Stimulated activated naive B cell treated with anti-CD40 and anti-IgM and Interleukin-4, amounts not matched to agents 10 μg/mL and 1 μg/mL and 100 μg/mL, for 72 hours (primary cell): ENCODE results near the gene RRAGC.
"Not testable (repeated sequence)": the region's sequence is repeated elsewhere in the genome, so short reads cannot be mapped to it uniquely, and the experiment has no call there.

ENCODE experiments used
- ATAC-seq, 2 donors: fragments of 150-1000 bp; cut with Tn5 transposase; replicated peaks; 2 replicates each; pipeline ENCODE4 v1.10.0; 2021; ENCODE audit warnings: moderate library complexity in 1 of 2
- DNase-seq: peaks from one replicate; pipeline ENCODE4 v3.0.0; 2021
- H3K27ac Mint-ChIP-seq: one replicate; pipeline ENCODE4 v1.8.0; 2022; ENCODE audit warnings: mild to moderate bottlenecking, mixed read lengths
- H3K27me3 Mint-ChIP-seq, 2 donors: one replicate each; pipeline ENCODE4 v1.8.0; 2022; ENCODE audit warnings: mixed read lengths in 2 of 2
- H3K36me3 Mint-ChIP-seq, 2 donors: one replicate each; pipeline ENCODE4 v1.8.0; 2022; ENCODE audit warnings: mixed read lengths in 2 of 2, mild to moderate bottlenecking in 1 of 2
- H3K4me1 Mint-ChIP-seq, 2 donors: one replicate each; pipeline ENCODE4 v1.8.0; 2022; ENCODE audit warnings: mixed read lengths in 2 of 2, mild to moderate bottlenecking in 1 of 2
- H3K4me3 Mint-ChIP-seq, 2 donors: one replicate each; pipeline ENCODE4 v1.8.0; 2022; ENCODE audit warnings: mild to moderate bottlenecking in 2 of 2, mixed read lengths in 2 of 2, moderate library complexity in 1 of 2
- H3K9me3 Mint-ChIP-seq, 2 donors: one replicate each; pipeline ENCODE4 v1.8.0; 2022; ENCODE audit warnings: mixed read lengths in 2 of 2, mild to moderate bottlenecking in 1 of 2

The RRAGC gene

DNA sequence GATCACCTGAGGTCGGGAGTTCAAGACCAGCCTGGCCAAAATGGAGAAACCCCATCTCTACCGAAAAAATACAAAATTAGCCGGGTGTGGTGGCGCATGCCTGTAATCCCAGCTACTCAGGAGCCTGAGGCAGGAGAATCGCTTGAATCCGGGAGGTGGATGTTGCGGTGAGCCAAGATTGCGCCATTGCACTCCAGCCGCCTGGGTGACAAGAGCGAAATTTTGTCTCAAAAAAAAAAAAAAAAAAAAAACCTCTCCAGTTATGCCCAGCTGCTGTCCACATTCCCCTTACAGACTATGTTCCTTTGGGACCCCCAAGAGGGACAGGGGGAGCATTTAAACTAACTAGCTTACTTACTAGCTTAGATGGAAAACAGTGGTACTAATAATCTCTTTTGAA lies 23.3 kb downstream of the RRAGC start:
- H3K4me3 Mint-ChIP-seq, H3K9me3 Mint-ChIP-seq, DNase-seq, H3K4me1 Mint-ChIP-seq, ATAC-seq, H3K27me3 Mint-ChIP-seq, H3K27ac Mint-ChIP-seq: not testable (repeated sequence)
- peaks cover 11 to 23% of the 10 kb centered on the region in 2 donors for H3K36me3 Mint-ChIP-seq

DNA sequence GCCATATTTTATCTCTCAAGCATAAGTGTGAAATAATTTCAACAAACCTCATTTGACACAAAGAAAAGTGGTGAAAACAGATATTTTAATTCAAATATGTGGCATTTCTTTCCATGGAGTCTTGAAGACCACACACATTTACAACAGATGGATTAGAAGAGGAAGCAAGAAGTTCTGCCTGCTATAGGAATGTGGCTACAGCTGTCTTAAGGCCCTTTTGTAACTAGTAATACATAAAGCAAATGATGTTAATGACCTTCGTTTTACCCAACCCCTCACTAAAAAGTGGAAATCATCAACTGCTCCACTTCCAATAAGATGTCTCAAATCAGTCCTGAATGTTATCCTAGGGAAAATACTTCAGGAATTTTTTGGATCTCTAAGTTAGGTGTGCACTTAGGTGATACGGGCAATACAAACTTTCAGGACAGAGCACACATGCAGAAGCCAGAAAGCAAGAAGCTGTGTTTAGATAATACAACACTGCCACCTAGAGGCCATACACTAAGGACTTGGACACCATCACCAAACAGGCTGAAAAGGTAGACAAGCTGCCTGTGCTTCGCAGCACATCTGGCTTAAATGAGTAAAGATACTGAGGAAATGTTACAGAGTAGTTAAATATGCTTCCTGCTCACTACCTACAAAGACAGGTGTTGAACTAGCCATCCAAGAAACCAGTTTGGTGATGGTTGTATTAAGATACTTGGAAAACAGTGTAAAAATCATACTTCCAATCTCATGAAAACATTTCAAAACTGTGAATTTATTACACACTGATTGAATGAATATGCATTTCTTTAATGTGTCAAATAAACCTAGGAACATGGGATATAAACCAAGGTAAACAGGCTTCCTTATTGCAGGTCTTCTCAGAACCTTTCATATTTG lies 24.4 kb downstream of the RRAGC start:
- Mint-ChIP-seq H3K4me1 (peaks cover 0 to under 1% of the 10 kb centered on the region in 2 donors), H3K9me3 (no peaks in the 10 kb centered on the region), H3K27ac (no peak overlapping the region), H3K27me3 (peaks cover 6 to 16% of the 10 kb centered on the region in 2 donors), H3K36me3 (peaks cover 9 to 18% of the 10 kb centered on the region in 2 donors), H3K4me3 (no peak overlapping the region)
- peak; percentile 90 to 97 for ATAC-seq
- DNase-seq: peak; percentile 40

DNA sequence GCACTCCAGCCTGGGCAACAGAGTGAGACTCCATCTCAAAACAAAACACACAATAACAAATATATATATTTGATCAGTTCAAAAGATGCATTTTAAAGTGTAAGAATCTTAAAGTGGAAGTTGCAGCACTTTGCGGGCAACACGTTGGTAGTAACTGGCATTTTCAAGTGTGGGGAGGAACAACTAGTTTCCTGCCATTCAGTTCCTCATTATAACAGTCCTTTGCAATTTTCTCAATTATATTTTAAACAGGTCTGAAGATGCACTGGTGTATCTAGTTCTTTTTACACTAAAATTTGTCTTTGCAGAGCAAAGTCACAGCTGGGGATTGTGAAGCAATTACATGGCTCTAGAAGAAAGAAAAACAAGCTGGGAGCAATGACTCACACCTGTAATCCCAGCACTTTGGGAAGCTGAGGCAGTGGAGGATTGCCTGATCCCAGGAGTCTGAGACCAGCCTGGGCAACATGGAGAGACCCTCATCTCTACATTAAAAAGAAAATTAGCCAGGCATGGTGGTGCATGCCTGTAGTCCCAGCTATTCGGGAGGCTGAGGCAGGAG lies 25.3 kb downstream of the RRAGC start:
- H3K27ac Mint-ChIP-seq: no peak overlapping the region
- no peaks in the 10 kb centered on the region for H3K9me3 Mint-ChIP-seq
- no peak for ATAC-seq
- H3K36me3 Mint-ChIP-seq: peaks cover 6 to 15% of the 10 kb centered on the region in 2 donors
- no peak for DNase-seq
- H3K4me3 Mint-ChIP-seq: no peak overlapping the region
- H3K4me1 Mint-ChIP-seq: no peaks in the 10 kb centered on the region
- peaks cover 14 to 22% of the 10 kb centered on the region in 2 donors for H3K27me3 Mint-ChIP-seq

DNA sequence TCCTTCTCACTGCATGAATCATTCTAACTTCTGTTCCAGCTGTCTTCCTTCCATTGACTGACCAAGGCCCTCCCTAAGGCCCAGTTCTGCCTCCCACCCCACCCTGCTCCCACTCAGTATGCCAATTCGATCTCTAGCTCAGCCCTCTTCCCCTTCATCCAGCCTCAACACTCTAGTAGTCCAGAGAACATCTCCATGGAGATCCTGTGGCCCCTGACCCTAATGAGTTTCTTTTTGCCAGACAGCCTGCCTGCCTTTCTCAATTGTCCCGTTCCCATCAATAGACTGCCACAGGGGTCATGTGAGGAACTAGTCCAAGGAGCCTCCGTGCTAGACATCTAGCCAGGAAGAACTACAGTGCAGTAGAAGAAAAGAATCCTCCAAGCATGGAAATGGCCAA lies 26.4 kb downstream of the RRAGC start:
- no peak overlapping the region for H3K4me3 Mint-ChIP-seq
- peaks cover 2 to 8% of the 10 kb centered on the region in 2 donors for H3K36me3 Mint-ChIP-seq
- no peak overlapping the region for H3K27ac Mint-ChIP-seq
- no peaks in the 10 kb centered on the region for H3K9me3 Mint-ChIP-seq
- no peaks in the 10 kb centered on the region for H3K4me1 Mint-ChIP-seq
- DNase-seq: no peak
- H3K27me3 Mint-ChIP-seq: peaks cover 19 to 27% of the 10 kb centered on the region in 2 donors
- no peak for ATAC-seq

DNA sequence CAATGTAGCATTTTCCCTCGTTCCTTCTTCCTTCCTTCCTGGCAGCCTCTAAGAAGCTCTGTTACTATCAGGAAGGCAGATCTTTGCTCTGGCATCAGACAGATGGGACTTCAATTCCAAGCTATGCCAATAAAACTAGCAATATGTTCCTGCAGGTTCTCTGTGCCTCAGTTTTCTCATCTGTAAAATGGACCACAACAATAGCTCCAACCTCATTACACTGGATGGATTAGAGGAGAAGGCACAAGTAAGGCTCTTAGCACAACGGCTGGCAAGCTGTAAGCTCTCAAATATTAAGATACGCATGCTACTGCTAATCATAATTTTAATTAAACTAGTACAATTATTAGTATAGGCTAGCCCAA lies 27.2 kb downstream of the RRAGC start:
- Mint-ChIP-seq H3K4me1 (no peaks in the 10 kb centered on the region), H3K27ac (no peak overlapping the region), H3K4me3 (no peak overlapping the region), H3K9me3 (no peaks in the 10 kb centered on the region), H3K36me3 (peaks cover 0 to 1% of the 10 kb centered on the region in 2 donors), H3K27me3 (peaks cover 19 to 27% of the 10 kb centered on the region in 2 donors)
- no peak for DNase-seq
- ATAC-seq: no peak

DNA sequence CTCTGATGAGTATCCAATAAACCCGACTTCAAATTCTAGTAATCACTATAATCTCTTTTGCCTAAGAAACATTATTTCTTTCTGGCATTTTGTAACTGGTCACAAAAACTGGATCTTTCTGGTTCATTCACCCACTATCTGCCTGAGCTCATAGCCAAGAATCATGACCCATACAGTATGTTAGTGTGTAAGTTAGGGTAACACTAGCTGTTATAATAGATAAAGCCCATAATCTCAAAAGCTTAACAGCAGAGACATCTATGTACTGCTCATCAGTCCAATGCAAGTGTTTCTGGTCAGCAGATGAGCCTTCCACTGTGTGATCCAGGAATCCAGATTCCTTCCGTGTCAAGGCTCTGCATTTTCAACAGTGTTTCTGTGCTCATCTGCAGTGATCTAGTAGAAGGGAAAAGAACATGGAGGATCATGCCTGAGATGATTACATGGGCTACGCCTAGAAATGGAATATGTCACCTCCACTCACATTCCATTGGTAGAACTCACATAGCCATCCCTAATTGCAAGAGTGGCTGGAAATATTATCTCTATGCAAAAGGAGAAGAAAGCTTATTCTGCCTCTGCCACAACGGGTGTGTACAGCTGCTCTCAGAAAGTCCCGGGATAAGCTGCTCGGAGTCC lies 27.7 kb downstream of the RRAGC start:
- Mint-ChIP-seq H3K27ac (no peak overlapping the region), H3K36me3 (no peaks in the 10 kb centered on the region), H3K4me3 (no peak overlapping the region), H3K4me1 (no peaks in the 10 kb centered on the region), H3K27me3 (peaks cover 19 to 27% of the 10 kb centered on the region in 2 donors), H3K9me3 (no peaks in the 10 kb centered on the region)
- no peak for DNase-seq
- no peak for ATAC-seq

DNA sequence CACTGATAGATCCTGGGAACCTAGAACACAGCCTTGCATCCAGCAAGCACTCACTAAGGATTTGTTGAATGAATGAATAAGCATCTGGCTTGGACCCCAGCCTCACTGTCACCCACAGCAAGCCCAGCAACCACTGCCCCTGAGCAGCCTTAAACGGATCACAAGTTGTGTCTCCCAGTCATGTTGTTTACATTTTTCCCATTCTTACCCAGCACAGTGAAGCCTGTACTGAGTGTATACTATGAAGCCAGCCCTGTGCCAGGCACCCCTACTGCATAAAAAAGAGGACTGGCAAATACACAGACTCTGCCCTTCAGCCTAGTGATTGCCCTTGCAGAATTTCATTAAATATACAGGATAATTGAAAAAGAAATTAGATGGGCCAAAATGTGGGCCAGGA lies 30.2 kb downstream of the RRAGC start:
- peaks cover 33 to 42% of the 10 kb centered on the region in 2 donors for H3K27me3 Mint-ChIP-seq

DNA sequence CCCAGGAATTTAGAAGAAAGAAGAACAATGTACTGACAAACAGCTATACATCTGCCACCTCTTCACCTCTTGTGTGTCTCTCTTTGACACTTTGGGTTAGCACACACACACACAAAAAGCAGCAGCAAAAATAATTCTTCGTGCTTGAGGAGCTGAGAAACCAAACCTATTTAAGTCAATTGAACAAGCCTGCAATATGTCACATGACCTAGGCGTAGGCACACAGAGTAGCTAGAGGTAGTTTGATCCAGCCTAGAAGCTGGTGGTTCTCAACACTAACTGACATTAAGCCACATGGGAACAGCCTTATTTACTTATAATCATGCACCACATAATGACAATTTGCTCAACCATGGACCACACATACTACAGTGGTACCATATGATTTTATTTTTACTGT lies 32.3 kb downstream of the RRAGC start:
- DNase-seq (no peak), ATAC-seq (no peak)
- Mint-ChIP-seq H3K4me1 (peaks cover 0 to 4% of the 10 kb centered on the region in 2 donors), H3K27ac (no peak overlapping the region), H3K9me3 (no peaks in the 10 kb centered on the region), H3K27me3 (peaks cover 40 to 48% of the 10 kb centered on the region in 2 donors), H3K4me3 (no peak overlapping the region), H3K36me3 (no peaks in the 10 kb centered on the region)

More for the DNA sequence above, 30.2 kb downstream of the RRAGC start:
- Mint-ChIP-seq H3K4me3 (no peak overlapping the region), H3K9me3 (no peaks in the 10 kb centered on the region), H3K27ac (no peak overlapping the region), H3K4me1 (peaks cover 0 to 4% of the 10 kb centered on the region in 2 donors), H3K36me3 (no peaks in the 10 kb centered on the region)
- DNase-seq (no peak), ATAC-seq (no peak)

DNA sequence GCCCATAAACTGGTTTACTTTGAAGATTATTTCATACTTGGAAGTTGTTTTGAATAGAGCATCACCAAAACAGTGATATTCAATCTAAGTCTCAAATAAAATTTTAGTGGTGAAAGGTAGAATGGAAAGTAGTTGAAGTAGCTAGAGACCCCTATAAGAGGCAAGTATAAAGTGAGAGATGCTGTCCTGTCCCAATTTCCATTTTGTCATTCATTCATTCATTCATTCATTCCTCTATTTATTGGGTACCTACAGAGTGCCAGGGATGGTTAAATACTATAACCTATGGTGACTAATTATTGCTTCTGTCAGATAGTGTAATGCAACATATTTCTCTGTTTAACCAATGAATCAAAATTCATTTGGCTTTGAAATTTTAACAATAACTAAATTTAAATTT lies 32.7 kb downstream of the RRAGC start:
- ATAC-seq (no peak), DNase-seq (no peak)
- Mint-ChIP-seq H3K4me1 (peaks cover 0 to 4% of the 10 kb centered on the region in 2 donors), H3K36me3 (no peaks in the 10 kb centered on the region), H3K27ac (no peak overlapping the region), H3K9me3 (no peaks in the 10 kb centered on the region), H3K27me3 (peaks cover 45 to 52% of the 10 kb centered on the region in 2 donors), H3K4me3 (no peak overlapping the region)

DNA sequence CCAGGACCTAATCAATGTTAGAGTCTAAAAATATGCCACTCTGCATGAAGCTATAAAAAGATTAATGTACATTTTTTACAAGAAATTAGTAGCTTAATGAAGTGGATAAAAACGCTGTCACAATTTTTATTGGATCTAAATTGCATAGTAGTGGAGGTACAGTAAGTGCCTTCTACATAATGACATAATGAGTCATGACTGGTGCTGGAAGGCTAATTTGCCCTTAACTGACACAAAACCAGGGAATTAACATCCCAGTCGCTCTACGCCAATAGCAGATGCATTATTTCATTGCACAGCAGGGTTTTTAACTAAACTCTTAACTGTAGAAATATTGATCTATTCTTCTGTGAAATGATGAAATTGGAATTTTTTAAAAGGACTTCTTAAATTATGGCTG lies 33.3 kb downstream of the RRAGC start:
- Mint-ChIP-seq H3K36me3 (no peaks in the 10 kb centered on the region), H3K4me3 (no peak overlapping the region), H3K27ac (no peak overlapping the region), H3K27me3 (peaks cover 50 to 59% of the 10 kb centered on the region in 2 donors), H3K4me1 (peaks cover 0 to 4% of the 10 kb centered on the region in 2 donors), H3K9me3 (no peaks in the 10 kb centered on the region)
- ATAC-seq (no peak), DNase-seq (no peak)

DNA sequence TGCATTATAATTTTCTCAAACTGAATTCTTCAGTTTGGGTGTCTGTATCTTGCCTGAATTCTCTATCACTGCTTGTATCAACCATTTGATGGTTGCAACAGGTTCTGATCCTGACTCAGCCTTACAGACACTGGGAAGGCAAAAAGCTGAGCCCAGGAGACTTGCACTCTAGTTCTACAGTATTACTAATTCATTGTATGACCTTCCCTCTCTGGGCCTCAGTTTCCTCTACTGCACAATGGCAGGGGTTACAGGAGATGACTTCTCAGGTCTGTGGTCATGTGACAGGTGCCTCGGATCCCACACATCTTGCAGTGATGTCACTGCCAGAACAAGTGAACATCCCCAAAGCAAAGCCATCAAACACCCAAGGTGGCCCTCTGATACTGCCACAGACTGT lies 38.7 kb downstream of the RRAGC start:
- Mint-ChIP-seq H3K27me3 (peaks cover 72 to 79% of the 10 kb centered on the region in 2 donors), H3K4me1 (peaks cover 10% of the 10 kb centered on the region in 2 donors), H3K4me3 (no peak overlapping the region), H3K27ac (no peak overlapping the region), H3K36me3 (no peaks in the 10 kb centered on the region), H3K9me3 (peaks cover 0 to 2% of the 10 kb centered on the region in 2 donors)
- DNase-seq (no peak), ATAC-seq (no peak)

DNA sequence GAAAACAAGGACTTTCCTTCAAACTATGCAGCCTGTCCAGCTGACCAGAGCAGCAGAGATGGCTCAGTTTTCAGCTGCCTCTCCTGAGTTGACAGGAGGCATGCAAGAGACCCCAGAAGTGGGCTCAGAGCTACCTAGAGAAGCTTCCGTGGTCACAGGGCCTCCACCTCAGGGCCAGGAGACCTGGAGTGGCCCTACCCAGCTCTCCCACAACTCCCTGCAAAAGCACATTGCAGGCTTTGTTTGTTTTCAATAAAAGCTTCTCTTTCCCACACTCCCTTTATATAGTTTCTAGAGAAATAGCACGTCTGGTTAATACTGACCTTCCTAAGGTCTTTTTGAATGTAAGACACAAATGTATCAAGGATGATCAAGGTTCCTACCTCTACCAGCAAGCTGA lies 40.1 kb downstream of the RRAGC start:
- H3K27me3 Mint-ChIP-seq: peaks cover 71 to 79% of the 10 kb centered on the region in 2 donors
- no peak for ATAC-seq
- no peak for DNase-seq
- no peak overlapping the region for H3K27ac Mint-ChIP-seq
- peaks cover 0 to 2% of the 10 kb centered on the region in 2 donors for H3K9me3 Mint-ChIP-seq
- no peak overlapping the region for H3K4me3 Mint-ChIP-seq
- H3K36me3 Mint-ChIP-seq: no peaks in the 10 kb centered on the region
- H3K4me1 Mint-ChIP-seq: peaks cover 8 to 13% of the 10 kb centered on the region in 2 donors

DNA sequence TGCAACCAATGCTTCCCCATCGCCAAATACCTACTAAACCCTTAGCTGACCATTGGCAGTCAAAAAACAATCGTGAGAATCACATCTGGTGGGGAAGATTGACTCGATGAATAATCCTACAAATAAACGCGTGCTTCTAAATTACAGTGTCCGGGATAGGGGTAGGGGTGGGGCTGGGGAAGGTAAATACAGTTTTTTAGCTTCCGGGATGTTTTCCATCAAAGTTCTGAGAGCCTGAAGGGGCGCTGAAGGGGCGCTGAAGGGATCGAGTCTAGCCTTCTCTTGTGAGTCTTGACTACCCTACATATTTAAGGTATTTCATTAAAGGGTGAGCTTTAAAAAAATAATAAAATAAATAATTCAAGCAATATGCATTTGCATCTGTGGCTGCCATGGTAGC lies 40.5 kb downstream of the RRAGC start:
- H3K27ac Mint-ChIP-seq: no peak overlapping the region
- H3K27me3 Mint-ChIP-seq: peaks cover 71 to 79% of the 10 kb centered on the region in 2 donors
- DNase-seq (no peak), ATAC-seq (no peak)
- H3K9me3 Mint-ChIP-seq: peaks cover 0 to 2% of the 10 kb centered on the region in 2 donors
- H3K4me3 Mint-ChIP-seq: no peak overlapping the region
- H3K36me3 Mint-ChIP-seq: no peaks in the 10 kb centered on the region
- H3K4me1 Mint-ChIP-seq: peaks cover 8 to 13% of the 10 kb centered on the region in 2 donors

DNA sequence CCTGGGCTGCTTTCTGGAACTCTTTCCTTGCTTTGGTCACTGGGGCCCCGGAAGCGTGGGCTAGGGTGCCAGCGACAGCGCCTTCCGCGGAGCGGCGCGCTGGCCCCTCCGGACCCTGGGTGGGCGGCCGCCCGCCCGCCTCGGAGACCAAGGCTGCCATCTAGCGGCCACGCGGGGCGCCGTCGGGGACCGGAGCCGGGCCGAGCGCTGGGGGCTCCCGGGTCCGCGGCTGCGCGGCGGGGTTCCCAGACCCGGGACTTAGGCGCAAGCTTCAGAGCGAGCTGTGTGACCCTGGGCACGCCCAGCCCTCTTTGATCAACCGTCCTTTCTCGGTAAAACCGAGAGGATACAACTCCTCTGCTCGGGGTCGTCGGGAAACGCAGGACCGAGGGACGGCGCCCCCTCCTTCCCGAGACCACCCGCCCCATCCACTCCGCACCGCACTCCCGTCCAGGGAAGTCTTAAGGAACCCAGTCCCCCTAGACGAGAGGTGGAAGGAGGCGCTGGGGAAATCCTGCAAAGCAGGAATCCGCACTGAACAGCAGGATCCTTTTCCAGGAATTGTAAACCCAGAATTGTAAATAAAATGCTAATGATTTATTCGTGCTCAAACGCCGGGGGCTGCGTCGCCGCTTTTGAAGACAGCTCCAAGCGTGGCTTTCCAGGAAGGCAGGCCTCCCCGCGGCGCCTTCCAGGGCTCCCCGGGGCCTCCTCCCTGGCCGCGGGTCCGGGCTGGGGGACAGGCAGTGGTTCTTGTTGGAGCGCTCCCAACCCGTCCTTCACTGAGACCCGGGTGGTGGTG lies 41.2 kb downstream of the RRAGC start:
- peaks cover 0 to 2% of the 10 kb centered on the region in 2 donors for H3K9me3 Mint-ChIP-seq
- DNase-seq (peak; percentile 26), ATAC-seq (peak; percentile 66 to 72)
- peaks cover 8 to 13% of the 10 kb centered on the region in 2 donors for H3K4me1 Mint-ChIP-seq
- H3K36me3 Mint-ChIP-seq: no peaks in the 10 kb centered on the region
- no peak overlapping the region for H3K27ac Mint-ChIP-seq
- H3K27me3 Mint-ChIP-seq: peaks cover 72 to 85% of the 10 kb centered on the region in 2 donors
- peak overlapping the region in 1 of 2 donors; percentile 47 for H3K4me3 Mint-ChIP-seq
